HepG2 (cell line): ENCODE measurements around the gene ARHGAP32. TPM values are rescaled to one million over a fixed set of nuclear protein-coding genes. Genes with fewer than 3 reads are reported as not detected.

Source experiments
- ATAC-seq: fragments of 200-7000 bp; cut with Tn5 transposase; 3 replicates; pipeline ENCODE4 v1.9.1; 2020; ENCODE audit warnings: mild to moderate bottlenecking, moderate library complexity
- BruUV-seq: library from RNA; stranded (reverse); fragments of 400-500 nt; replicated peaks from 2 replicates; lab custom pipeline; 2021; lab: Mats Ljungman, UMichigan
- CTCF ChIA-PET: fragments of 300-600 bp; formaldehyde crosslinking; extraction: SDS; loops from one replicate; lab custom pipeline; 2021; ENCODE audit warnings: low total read pairs, inconsistent platforms, low intra/inter-chr PET ratio; lab: Yijun Ruan, JAX
- POLR2A ChIA-PET: fragments of 350-600 bp; sonication (Branson Sonifier 250); formaldehyde crosslinking; loops from one replicate; lab custom pipeline; 2020; ENCODE audit warnings: antibody characterized with exemption, inconsistent platforms; lab: Yijun Ruan, JAX
- DNase-seq: peaks from one replicate; pipeline ENCODE4 v3.0.0-alpha.2; 2015; ENCODE audit warnings: low spot score
- FAIRE-seq: peaks from 3 replicates; lab custom pipeline; 2011; peaks lifted over from hg19 to GRCh38; lab: Jason Lieb, UNC
- H2AFZ ChIP-seq: one replicate; pipeline ENCODE4 v1.6.1; 2011; ENCODE audit warnings: low read length, inconsistent platforms
- H3K27ac ChIP-seq: fragments of 300-600 bp; 3 replicates; pipeline ENCODE4 v1.8.0; 2011; ENCODE audit warnings: mixed run types, mild to moderate bottlenecking, mixed read lengths, low read length, inconsistent platforms; ENCODE audit not compliant: insufficient read depth; ENCODE audit errors: extremely low read length
- H3K27me3 ChIP-seq, 2 experiments: fragments of 200-600 bp in 1 of 2; 2 replicates in 1 of 2; 3 replicates in 1 of 2; pipeline versions ENCODE4 v1.6.0 to v1.8.0; 2011; ENCODE audit warnings: low read length in 2 of 2, mild to moderate bottlenecking in 2 of 2, moderate library complexity in 2 of 2, inconsistent platforms in 1 of 2; ENCODE audit not compliant: insufficient read depth in 2 of 2, control insufficient read depth in 1 of 2
- H3K36me3 ChIP-seq, 2 experiments: fragments of 200-600 bp in 1 of 2; replicated peaks in 1 of 2; 2 replicates in 1 of 2; 3 replicates in 1 of 2; pipeline versions ENCODE4 v1.5.1 to v1.8.0; 2011; ENCODE audit warnings: low read length in 2 of 2, inconsistent platforms in 1 of 2; ENCODE audit not compliant: insufficient read depth in 2 of 2, control insufficient read depth in 1 of 2
- H3K4me1 ChIP-seq: 2 replicates; pipeline ENCODE4 v1.5.1; 2012; ENCODE audit warnings: low read length, inconsistent platforms; ENCODE audit not compliant: insufficient read depth
- H3K4me2 ChIP-seq: 2 replicates; pipeline ENCODE4 v1.6.0; 2011; ENCODE audit warnings: low read depth, low read length, inconsistent platforms
- H3K4me3 ChIP-seq, 3 experiments: fragments of 200-600 bp in 1 of 3; sonication (generic), shearing (Covaris generic) in 1 of 3; replicated peaks in 1 of 3; 2 replicates each; pipeline ENCODE4 v1.5.1; 2011 to 2016; ENCODE audit warnings: low read length in 3 of 3, inconsistent platforms in 2 of 3, low read depth in 2 of 3, mild to moderate bottlenecking in 2 of 3, control low read depth in 1 of 3, mixed read lengths in 1 of 3; ENCODE audit not compliant: insufficient read depth in 1 of 3
- H3K79me2 ChIP-seq: one replicate; pipeline ENCODE4 v1.6.1; 2011; ENCODE audit warnings: low read length, inconsistent platforms; ENCODE audit not compliant: insufficient read depth
- H3K9ac ChIP-seq: 2 replicates; pipeline ENCODE4 v1.6.0; 2011; ENCODE audit warnings: mild to moderate bottlenecking, low read depth, low read length, inconsistent platforms; ENCODE audit not compliant: insufficient read depth
- H3K9me3 ChIP-seq: 2 replicates; pipeline ENCODE4 v1.5.1; 2012; ENCODE audit warnings: mild to moderate bottlenecking, low read length
- H4K20me1 ChIP-seq: 2 replicates; pipeline ENCODE4 v1.6.0; 2011; ENCODE audit warnings: inconsistent platforms, mild to moderate bottlenecking, low read length, moderate library complexity; ENCODE audit not compliant: insufficient read depth
- PRMT3 ChIP-seq: sonication (generic); formaldehyde crosslinking; IDR thresholded peaks from 2 replicates; pipeline ENCODE4 v1.8.1; 2022; ENCODE audit warnings: low read depth, mild to moderate bottlenecking, moderate library complexity, missing genetic modification reagents, borderline replicate concordance
- ZFP36 ChIP-seq: fragments of 150-350 bp; IDR thresholded peaks from 2 replicates; pipeline ENCODE4 v1.6.1; 2018; ENCODE audit warnings: borderline replicate concordance, low read length, low read depth; ENCODE audit not compliant: partially characterized antibody
- ZNF292 ChIP-seq: sonication (generic); formaldehyde crosslinking; IDR thresholded peaks from 2 replicates; pipeline ENCODE4 v1.8.1; 2022; ENCODE audit warnings: mild to moderate bottlenecking, low read depth, missing genetic modification reagents, borderline replicate concordance
- ZNF460 ChIP-seq: sonication (generic); formaldehyde crosslinking; IDR thresholded peaks from 2 replicates; pipeline ENCODE4 v1.5.1; 2020; ENCODE audit warnings: missing genetic modification reagents, mild to moderate bottlenecking, borderline replicate concordance
- ZNF557 ChIP-seq: sonication (generic); formaldehyde crosslinking; IDR thresholded peaks from 2 replicates; pipeline ENCODE4 v1.4.0; 2020; ENCODE audit warnings: missing genetic modification reagents
- ZNF563 ChIP-seq: sonication (generic); formaldehyde crosslinking; IDR thresholded peaks from 2 replicates; pipeline ENCODE4 v1.8.0; 2022; ENCODE audit warnings: mild to moderate bottlenecking, moderate library complexity, missing genetic modification reagents
- ZNF761 ChIP-seq: sonication (generic); formaldehyde crosslinking; conservative IDR thresholded peaks from 2 replicates; pipeline ENCODE4 v1.4.0; 2020; ENCODE audit warnings: mild to moderate bottlenecking, missing genetic modification reagents
- ZNF841 ChIP-seq: sonication (generic); formaldehyde crosslinking; IDR thresholded peaks from 2 replicates; pipeline ENCODE4 v1.8.1; 2023; ENCODE audit warnings: missing genetic modification reagents, borderline replicate concordance
- WGBS: methylation state at CpG from one replicate; pipeline ENCODE4 v1.1.6; 2017; ENCODE audit warnings: low lambda C conversion rate; 5-methylcytosine and 5-hydroxymethylcytosine counted together
- in situ Hi-C: cut with HindIII; loops from 2 replicates; pipeline ENCODE4 v1.10.0; 2017; ENCODE audit warnings: low pct_unique_long_range_greater_than_20kb; ENCODE audit not compliant: extremely low pct_ligation_motif_present
- intact Hi-C: fragments of 100-400 bp; cut with micrococcal nuclease; formaldehyde crosslinking; loops from one replicate; pipeline ENCODE4 v1.10.0; 2022; ENCODE audit not compliant: unreplicated experiment
- polyA plus RNA-seq, 8 experiments: library from polyadenylated mRNA; depleted of rRNA in 3 of 8; stranded (reverse) in 7 of 8; unstranded in 1 of 8; fragments of >200 nt; fragmentation: Illumina TruSeq in 4 of 8; extraction: Trizol in 4 of 8; gene quantifications; 2 replicates each; pipeline versions ENCODE4 v1.2.1 to v1.2.3, GENCODE V29; 2011 to 2016; ENCODE audit warnings: low read depth in 4 of 8, missing spikeins in 1 of 8, mixed read lengths in 1 of 8; ENCODE audit not compliant: insufficient read depth in 1 of 8
- total RNA-seq, 5 experiments: library from RNA; depleted of rRNA; stranded (reverse); fragments of >200 nt; fragmentation: Illumina TruSeq; extraction: Trizol; gene quantifications; 2 replicates each; pipeline ENCODE4 v1.2.3, GENCODE V29; 2016; ENCODE audit warnings: low read depth in 1 of 5
- TF ChIP-seq, protein P1 (sequence below): sonication (generic); formaldehyde crosslinking; conservative IDR thresholded peaks from 2 replicates; pipeline ENCODE4 v1.8.0; 2022; ENCODE audit warnings: mild to moderate bottlenecking, moderate library complexity, missing genetic modification reagents
- TF ChIP-seq, protein P2 (sequence below), 2 experiments: sonication (generic) in 1 of 2; formaldehyde crosslinking in 1 of 2; IDR thresholded peaks; 2 replicates each; pipeline versions ENCODE4 v1.4.0 to v1.6.1; 2016 to 2020; ENCODE audit warnings: borderline replicate concordance in 1 of 2, low read depth in 1 of 2, mild to moderate bottlenecking in 1 of 2, missing genetic modification reagents in 1 of 2
- TF ChIP-seq, protein P3 (sequence below): sonication (generic); formaldehyde crosslinking; IDR thresholded peaks from 2 replicates; pipeline ENCODE4 v1.8.0; 2022; ENCODE audit warnings: mild to moderate bottlenecking, missing genetic modification reagents, moderate library complexity
- TF ChIP-seq, protein P4 (sequence below): sonication (generic); formaldehyde crosslinking; IDR thresholded peaks from 2 replicates; pipeline ENCODE4 v1.5.0; 2020; ENCODE audit warnings: mild to moderate bottlenecking, low read depth, missing genetic modification reagents, borderline replicate concordance
- TF ChIP-seq, protein P5 (sequence below): sonication (generic); formaldehyde crosslinking; IDR thresholded peaks from 2 replicates; pipeline ENCODE4 v1.4.0; 2020; ENCODE audit warnings: low read depth, mild to moderate bottlenecking, missing genetic modification reagents

ARHGAP32 gene
- total and polyA plus RNA-seq, 2 of the 13 experiments (the other 11 are each of a cell fraction or from before 2014, with no cell fraction given): 6.3 to 8.2 TPM

DNA sequence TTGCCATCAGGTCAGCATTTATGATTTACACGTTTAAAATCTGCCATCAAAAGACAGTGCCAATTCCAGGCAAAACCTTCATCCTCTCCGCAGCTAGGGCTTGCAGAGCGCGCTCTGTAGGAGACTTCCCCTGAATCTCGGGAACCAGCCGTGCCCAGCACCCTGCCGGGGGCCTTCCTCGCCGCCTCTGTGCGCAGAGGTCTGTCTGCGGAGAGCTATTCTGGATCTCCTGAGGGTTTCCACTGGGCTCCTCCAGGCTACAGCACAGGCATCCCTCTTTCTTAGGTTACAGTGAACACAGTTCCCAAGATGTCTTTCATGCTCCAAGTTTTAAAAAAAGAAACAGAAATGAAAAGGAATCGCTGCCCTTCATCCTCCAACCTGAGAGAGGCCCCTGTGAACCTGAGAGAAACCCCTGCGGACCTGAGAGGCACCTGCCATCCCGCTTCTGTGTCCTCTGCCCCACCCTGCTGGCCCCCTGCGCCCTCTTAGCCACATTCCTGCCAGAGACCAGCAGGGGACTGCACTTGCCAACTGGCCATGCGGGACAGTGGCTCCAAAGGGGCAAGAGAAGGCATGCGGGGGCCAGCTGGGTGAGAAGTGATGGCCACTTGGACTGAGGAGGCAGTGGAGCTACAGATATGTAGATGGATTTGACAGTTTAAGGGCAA is 265.6 kb downstream of the ARHGAP32 start:
- peaks cover 1 to 40% of the 10 kb centered on the region in 2 experiments for H3K27me3 ChIP-seq
- no peak overlapping the region for H2AFZ ChIP-seq
- H3K4me3 ChIP-seq: no peak overlapping the region
- no peak overlapping the region for H3K9ac ChIP-seq
- no peaks in the 10 kb centered on the region for H3K4me1 ChIP-seq
- H3K27ac ChIP-seq: no peak overlapping the region
- H3K4me2 ChIP-seq: no peak overlapping the region
- no peaks in the 10 kb centered on the region for H3K79me2 ChIP-seq
- CTCF ChIA-PET: no interaction called here
- ATAC-seq (no peak), FAIRE-seq (no peak), DNase-seq (no peak)
- no peaks in the 10 kb centered on the region for H3K9me3 ChIP-seq
- in situ Hi-C loops (no loop called here), intact Hi-C loops (no loop called here)
- no TSS peak for BruUV-seq
- WGBS: 47% methylated on average over 17 of the region's 17 CpGs
- H4K20me1 ChIP-seq: no peaks in the 10 kb centered on the region
- H3K36me3 ChIP-seq: no peaks in the 10 kb centered on the region
- POLR2A ChIA-PET: no interaction called here
- TF ChIP-seq ZNF557 (CRISPR knock-in tag) (no peak), ZNF292 (CRISPR knock-in tag) (no peak), PRMT3 (CRISPR knock-in tag) (no peak), ZNF761 (CRISPR knock-in tag) (no peak), ZNF563 (CRISPR knock-in tag) (no peak), ZFP36 (no peak), ZNF460 (CRISPR knock-in tag) (no peak), ZNF841 (CRISPR knock-in tag) (no peak)
- TF ChIP-seq, protein P1, sequence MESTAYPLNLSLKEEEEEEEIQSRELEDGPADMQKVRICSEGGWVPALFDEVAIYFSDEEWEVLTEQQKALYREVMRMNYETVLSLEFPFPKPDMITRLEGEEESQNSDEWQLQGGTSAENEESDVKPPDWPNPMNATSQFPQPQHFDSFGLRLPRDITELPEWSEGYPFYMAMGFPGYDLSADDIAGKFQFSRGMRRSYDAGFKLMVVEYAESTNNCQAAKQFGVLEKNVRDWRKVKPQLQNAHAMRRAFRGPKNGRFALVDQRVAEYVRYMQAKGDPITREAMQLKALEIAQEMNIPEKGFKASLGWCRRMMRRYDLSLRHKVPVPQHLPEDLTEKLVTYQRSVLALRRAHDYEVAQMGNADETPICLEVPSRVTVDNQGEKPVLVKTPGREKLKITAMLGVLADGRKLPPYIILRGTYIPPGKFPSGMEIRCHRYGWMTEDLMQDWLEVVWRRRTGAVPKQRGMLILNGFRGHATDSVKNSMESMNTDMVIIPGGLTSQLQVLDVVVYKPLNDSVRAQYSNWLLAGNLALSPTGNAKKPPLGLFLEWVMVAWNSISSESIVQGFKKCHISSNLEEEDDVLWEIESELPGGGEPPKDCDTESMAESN (CRISPR knock-in tag): no peak
- TF ChIP-seq, protein P2, sequence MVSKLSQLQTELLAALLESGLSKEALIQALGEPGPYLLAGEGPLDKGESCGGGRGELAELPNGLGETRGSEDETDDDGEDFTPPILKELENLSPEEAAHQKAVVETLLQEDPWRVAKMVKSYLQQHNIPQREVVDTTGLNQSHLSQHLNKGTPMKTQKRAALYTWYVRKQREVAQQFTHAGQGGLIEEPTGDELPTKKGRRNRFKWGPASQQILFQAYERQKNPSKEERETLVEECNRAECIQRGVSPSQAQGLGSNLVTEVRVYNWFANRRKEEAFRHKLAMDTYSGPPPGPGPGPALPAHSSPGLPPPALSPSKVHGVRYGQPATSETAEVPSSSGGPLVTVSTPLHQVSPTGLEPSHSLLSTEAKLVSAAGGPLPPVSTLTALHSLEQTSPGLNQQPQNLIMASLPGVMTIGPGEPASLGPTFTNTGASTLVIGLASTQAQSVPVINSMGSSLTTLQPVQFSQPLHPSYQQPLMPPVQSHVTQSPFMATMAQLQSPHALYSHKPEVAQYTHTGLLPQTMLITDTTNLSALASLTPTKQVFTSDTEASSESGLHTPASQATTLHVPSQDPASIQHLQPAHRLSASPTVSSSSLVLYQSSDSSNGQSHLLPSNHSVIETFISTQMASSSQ (IDR thresholded peaks at IDR 0.05; ENCODE audit: low read depth): no peak
- TF ChIP-seq, protein P2 (CRISPR knock-in tag; IDR thresholded peaks at IDR 0.05; ENCODE audit: borderline replicate concordance): no peak
- TF ChIP-seq, protein P3, sequence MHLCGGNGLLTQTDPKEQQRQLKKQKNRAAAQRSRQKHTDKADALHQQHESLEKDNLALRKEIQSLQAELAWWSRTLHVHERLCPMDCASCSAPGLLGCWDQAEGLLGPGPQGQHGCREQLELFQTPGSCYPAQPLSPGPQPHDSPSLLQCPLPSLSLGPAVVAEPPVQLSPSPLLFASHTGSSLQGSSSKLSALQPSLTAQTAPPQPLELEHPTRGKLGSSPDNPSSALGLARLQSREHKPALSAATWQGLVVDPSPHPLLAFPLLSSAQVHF (CRISPR knock-in tag): no peak
- TF ChIP-seq, protein P4, sequence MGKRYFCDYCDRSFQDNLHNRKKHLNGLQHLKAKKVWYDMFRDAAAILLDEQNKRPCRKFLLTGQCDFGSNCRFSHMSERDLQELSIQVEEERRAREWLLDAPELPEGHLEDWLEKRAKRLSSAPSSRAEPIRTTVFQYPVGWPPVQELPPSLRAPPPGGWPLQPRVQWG (CRISPR knock-in tag): no peak
- TF ChIP-seq, protein P5, sequence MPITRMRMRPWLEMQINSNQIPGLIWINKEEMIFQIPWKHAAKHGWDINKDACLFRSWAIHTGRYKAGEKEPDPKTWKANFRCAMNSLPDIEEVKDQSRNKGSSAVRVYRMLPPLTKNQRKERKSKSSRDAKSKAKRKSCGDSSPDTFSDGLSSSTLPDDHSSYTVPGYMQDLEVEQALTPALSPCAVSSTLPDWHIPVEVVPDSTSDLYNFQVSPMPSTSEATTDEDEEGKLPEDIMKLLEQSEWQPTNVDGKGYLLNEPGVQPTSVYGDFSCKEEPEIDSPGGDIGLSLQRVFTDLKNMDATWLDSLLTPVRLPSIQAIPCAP (CRISPR knock-in tag): no peak
